K562 (cell line): Measurements from ENCODE around the gene EPHB3. TPM values are rescaled to one million over a fixed set of nuclear protein-coding genes. Genes with fewer than 3 reads are reported as not detected.

Source experiments
- ATAC-seq: fragments of 200-7000 bp; cut with Tn5 transposase; 3 replicates; pipeline ENCODE4 v1.9.1; 2020; ENCODE audit warnings: moderate library complexity
- BruUV-seq: library from RNA; stranded (reverse); fragments of 400-500 nt; replicated peaks from 2 replicates; lab custom pipeline; 2021; lab: Mats Ljungman, UMichigan
- CTCF ChIA-PET: fragments of 300-600 bp; formaldehyde crosslinking; extraction: SDS; loops from one replicate; lab custom pipeline; 2021; ENCODE audit warnings: low intra/inter-chr PET ratio; lab: Yijun Ruan, JAX
- POLR2A ChIA-PET: fragments of 300-600, 350-650 bp; sonication (Branson Sonifier 250); formaldehyde crosslinking; extraction: SDS; loops from one replicate; lab custom pipeline; 2021; ENCODE audit warnings: antibody characterized with exemption, inconsistent platforms; lab: Yijun Ruan, JAX
- DNase-seq, 4 experiments: peaks; one replicate each; pipeline versions ENCODE4 v3.0.0 to v3.0.0-alpha.2; 2011 to 2018; ENCODE audit warnings: low spot score in 3 of 4, mixed read lengths in 3 of 4; ENCODE audit errors: extremely low read depth in 1 of 4
- FAIRE-seq: peaks from 2 replicates; lab custom pipeline; 2011; peaks lifted over from hg19 to GRCh38; lab: Jason Lieb, UNC
- H2AFZ ChIP-seq: 2 replicates; pipeline ENCODE4 v1.6.0; 2011; ENCODE audit warnings: low read depth, low read length, control low read depth, inconsistent platforms
- H3K27ac ChIP-seq: fragments of 200-600 bp; 3 replicates; pipeline ENCODE4 v1.8.0; 2011; ENCODE audit warnings: low read depth, mild to moderate bottlenecking, control low read depth, inconsistent platforms, low read length, moderate library complexity, mixed read lengths; ENCODE audit errors: extremely low read depth
- H3K27me3 ChIP-seq, 2 experiments: fragments of 300-600 bp in 1 of 2; 2 replicates in 1 of 2; 3 replicates in 1 of 2; pipeline versions ENCODE4 v1.6.0 to v1.8.0; 2011; ENCODE audit warnings: inconsistent platforms in 2 of 2, low read length in 2 of 2, mild to moderate bottlenecking in 1 of 2, mixed read lengths in 1 of 2, moderate library complexity in 1 of 2; ENCODE audit not compliant: control insufficient read depth in 2 of 2, insufficient read depth in 2 of 2
- H3K36me3 ChIP-seq: fragments of 300-600 bp; 3 replicates; pipeline ENCODE4 v1.8.0; 2011; ENCODE audit warnings: mild to moderate bottlenecking, low read length, inconsistent platforms; ENCODE audit not compliant: control insufficient read depth, insufficient read depth
- H3K4me1 ChIP-seq, 2 experiments: fragments of 200-600 bp in 1 of 2; replicated peaks in 1 of 2; 2 replicates in 1 of 2; 3 replicates in 1 of 2; pipeline versions ENCODE4 v1.5.1 to v1.8.0; 2011; ENCODE audit warnings: inconsistent platforms in 2 of 2, low read length in 2 of 2, mild to moderate bottlenecking in 1 of 2, mixed read lengths in 1 of 2, moderate library complexity in 1 of 2; ENCODE audit not compliant: control insufficient read depth in 2 of 2, insufficient read depth in 2 of 2
- H3K4me2 ChIP-seq: 2 replicates; pipeline ENCODE4 v1.6.1; 2011; ENCODE audit warnings: low read length, control low read depth, inconsistent platforms, mixed read lengths; ENCODE audit not compliant: insufficient read depth
- H3K4me3 ChIP-seq: fragments of 200-600 bp; sonication (generic), shearing (Covaris generic); 2 replicates; pipeline ENCODE4 v1.5.1; 2016; ENCODE audit warnings: control low read depth, inconsistent platforms
- H3K79me2 ChIP-seq: fragments of 200-600 bp; 3 replicates; pipeline ENCODE4 v1.8.0; 2011; ENCODE audit warnings: low read length, inconsistent platforms; ENCODE audit not compliant: control insufficient read depth, insufficient read depth
- H3K9ac ChIP-seq, 2 experiments: 2 replicates each; pipeline versions ENCODE4 v1.6.0 to v1.6.1; 2011; ENCODE audit warnings: low read depth in 2 of 2, low read length in 2 of 2, control low read depth in 1 of 2, inconsistent platforms in 1 of 2, mild to moderate bottlenecking in 1 of 2, mixed read lengths in 1 of 2; ENCODE audit not compliant: insufficient read depth in 1 of 2
- H3K9me1 ChIP-seq: one replicate; pipeline ENCODE4 v1.6.0; 2011; ENCODE audit warnings: inconsistent platforms, mild to moderate bottlenecking, low read length, moderate library complexity; ENCODE audit not compliant: control insufficient read depth, insufficient read depth
- H3K9me3 ChIP-seq: replicated peaks from 2 replicates; pipeline ENCODE4 v1.5.1; 2011; ENCODE audit warnings: low read depth, low read length, inconsistent platforms; ENCODE audit not compliant: control insufficient read depth, insufficient read depth
- H4K20me1 ChIP-seq: replicated peaks from 2 replicates; pipeline ENCODE4 v1.6.1; 2011; ENCODE audit warnings: low read length, inconsistent platforms, mixed read lengths; ENCODE audit not compliant: control insufficient read depth, insufficient read depth
- EP300 ChIP-seq: IDR thresholded peaks from 2 replicates; pipeline ENCODE4 v1.6.1; 2012; ENCODE audit warnings: low read length, improper control_type of control experiment
- PBX2 ChIP-seq, 2 experiments: IDR thresholded peaks in 1 of 2; conservative IDR thresholded peaks in 1 of 2; 2 replicates each; pipeline ENCODE4 v1.6.1; 2016; ENCODE audit warnings: low read depth in 2 of 2, mild to moderate bottlenecking in 1 of 2, missing compliant biosample characterization in 1 of 2, missing genetic modification characterization in 1 of 2, moderate library complexity in 1 of 2
- PRDM10 ChIP-seq: fragments of 450-650 bp; IDR thresholded peaks from 2 replicates; pipeline ENCODE4 v1.6.1; 2018; ENCODE audit not compliant: partially characterized antibody
- RFX5 ChIP-seq: IDR thresholded peaks from 2 replicates; pipeline ENCODE4 v1.6.1; 2011; ENCODE audit warnings: low read depth, mild to moderate bottlenecking, improper control_type of control experiment, low read length
- SP2 ChIP-seq: IDR thresholded peaks from 2 replicates; pipeline ENCODE4 v1.6.1; 2011; ENCODE audit warnings: mild to moderate bottlenecking, low read depth, low read length, moderate library complexity; ENCODE audit not compliant: poor library complexity, severe bottlenecking; ENCODE audit errors: extremely low read depth
- TAL1 ChIP-seq: fragments of 450-650 bp; IDR thresholded peaks from 2 replicates; pipeline ENCODE4 v1.6.1; 2016; ENCODE audit warnings: mild to moderate bottlenecking
- ZHX1 ChIP-seq: fragments of 150-350 bp; conservative IDR thresholded peaks from 2 replicates; pipeline ENCODE4 v1.6.1; 2014; ENCODE audit warnings: low read length
- ZNF277 ChIP-seq: fragments of 250-450 bp; sonication (Bioruptor Pico); IDR thresholded peaks from 2 replicates; pipeline ENCODE4 v1.8.0; 2022; ENCODE audit warnings: inconsistent platforms, mild to moderate bottlenecking, moderate library complexity, borderline replicate concordance
- WGBS: fragments of 100-300 bp; shearing (Covaris generic); methylation state at CpG from one replicate; pipeline ENCODE4 v1.1.6; 2016; ENCODE audit warnings: low coverage, mixed read lengths; ENCODE audit not compliant: insufficient coverage; ENCODE audit errors: missing lambda C conversion rate; 5-methylcytosine and 5-hydroxymethylcytosine counted together
- in situ Hi-C: fragments of 300-500 bp; cut with MboI; formaldehyde crosslinking; loops from 4 replicates; pipeline ENCODE4 v1.15.0; 2018; ENCODE audit warnings: inconsistent platforms, mixed read lengths
- intact Hi-C: fragments of 100-400 bp; cut with micrococcal nuclease; formaldehyde crosslinking; loops from 2 replicates; pipeline ENCODE4 v1.14.2; 2022
- polyA plus RNA-seq, 8 experiments: library from polyadenylated mRNA; depleted of rRNA in 4 of 8; stranded (reverse) in 5 of 8; unstranded in 3 of 8; fragments of >200 nt; fragmentation: Nextera tagmentation in 2 of 8; fragmentation: Illumina TruSeq in 1 of 8; extraction: Ambion mirVana in 2 of 8; extraction: Trizol in 1 of 8; gene quantifications; 2 replicates each; pipeline versions ENCODE4 v1.2.1 to v1.2.3, GENCODE V29; 2011 to 2014; ENCODE audit warnings: inconsistent platforms in 1 of 8, missing spikeins in 1 of 8
- total RNA-seq, 7 experiments: library from RNA; depleted of rRNA in 6 of 7; stranded (reverse); fragments of >200 nt in 6 of 7; fragmentation: Illumina TruSeq in 2 of 7; extraction: Trizol in 2 of 7; gene quantifications; 2 replicates each; pipeline versions ENCODE4 v1.2.1 to v1.2.3, GENCODE V29; 2011 to 2021; ENCODE audit warnings: low replicate concordance in 1 of 7

Gene EPHB3
- total and polyA plus RNA-seq, 9 of the 15 experiments (the other 6 are each of a cell fraction or from before 2014, with no cell fraction given), result not detected

- ChIA-PET CTCF (no interaction called here), POLR2A (interaction anchor here (0.5 to 0.7 kb wide), 3 partner anchors 41 to 825 kb away, joined by 3 read pairs; no protein-coding TSS in a partner anchor)
- no TSS peak for BruUV-seq
- H3K4me1 ChIP-seq, result no peaks in the 10 kb centered on the region
- no peak overlapping the region for H3K4me2 ChIP-seq
- no peaks in the 10 kb centered on the region for H3K9me1 ChIP-seq
- no peaks in the 10 kb centered on the region for H3K79me2 ChIP-seq
- H4K20me1 ChIP-seq, result no peaks in the 10 kb centered on the region
- no peak overlapping the region for H3K27ac ChIP-seq
- no peaks in the 10 kb centered on the region for H3K9me3 ChIP-seq
- no peak for FAIRE-seq
- in situ Hi-C loops (no loop called here), intact Hi-C loops (no loop called here)
- no peak overlapping the region for H3K4me3 ChIP-seq
- no peak for ATAC-seq
- H2AFZ ChIP-seq, result no peak overlapping the region
- H3K36me3 ChIP-seq, result no peaks in the 10 kb centered on the region
- 1% methylated on average over 6 of the region's 6 CpGs for WGBS
- H3K27me3 ChIP-seq, result peaks cover 30 to 78% of the 10 kb centered on the region in 2 experiments
- H3K9ac ChIP-seq, result no peak overlapping the region
- DNase-seq, result no peak
- TF ChIP-seq EP300 (no peak), ZHX1 (no peak), TAL1 (no peak), ZNF277 (CRISPR knock-in tag) (no peak), PRDM10 (no peak), PBX2 (CRISPR knock-in tag; IDR thresholded peaks at IDR 0.05; ENCODE audit: low read depth) (no peak), PBX2 (tag; conservative IDR thresholded peaks at IDR 0.05; ENCODE audit: low read depth) (no peak), RFX5 (no peak), SP2 (no peak)
These were observed 48.8 kb downstream of the EPHB3 start for GRCh38 chr3:184610245-184610871.
